HG03521 (cell line): ENCODE measurements around the gene INSIG1.

Experiments used
- ATAC-seq: cut with Tn5 transposase; IDR thresholded peaks from one replicate; pipeline ENCODE4 v1.9.1; 2021; ENCODE audit warnings: mild to moderate bottlenecking, moderate library complexity; ENCODE audit not compliant: unreplicated experiment

Gene INSIG1

GRCh38 chr7:155297517-155298287, at the start of gene INSIG1:
INSIG1 (plus strand) TSS chr7:155297878; CDS start chr7:155298286, 408 bp downstream.
- ATAC-seq: peak; percentile 57

- no peak for ATAC-seq
Observed at GRCh38 chr7:155248366-155248756, 49.3 kb upstream of the INSIG1 start.

GRCh38 chr7:155251831-155252230, 45.8 kb upstream of the INSIG1 start:
- no peak for ATAC-seq

- ATAC-seq: no peak
Observed at GRCh38 chr7:155252444-155252887, 45.2 kb upstream of the INSIG1 start.

- ATAC-seq: no peak
Observed at GRCh38 chr7:155252892-155253501, 44.7 kb upstream of the INSIG1 start.

GRCh38 chr7:155254018-155254417, 43.7 kb upstream of the INSIG1 start:
- no peak for ATAC-seq

- ATAC-seq: no peak
Observed at GRCh38 chr7:155255071-155255470, 42.6 kb upstream of the INSIG1 start.

- no peak for ATAC-seq
Observed at GRCh38 chr7:155255621-155256020, 42.1 kb upstream of the INSIG1 start.

- no peak for ATAC-seq
Observed at GRCh38 chr7:155256081-155256760, 41.5 kb upstream of the INSIG1 start.

GRCh38 chr7:155256761-155257481, 40.8 kb upstream of the INSIG1 start:
- no peak for ATAC-seq

- no peak for ATAC-seq
Observed at GRCh38 chr7:155257482-155258225, 40.0 kb upstream of the INSIG1 start.

- ATAC-seq: no peak
Observed at GRCh38 chr7:155258226-155258560, 39.5 kb upstream of the INSIG1 start.

GRCh38 chr7:155259866-155260497, 37.7 kb upstream of the INSIG1 start:
- ATAC-seq: no peak

GRCh38 chr7:155260498-155260872, 37.2 kb upstream of the INSIG1 start:
- no peak for ATAC-seq

- no peak for ATAC-seq
Observed at GRCh38 chr7:155261031-155261985, 36.4 kb upstream of the INSIG1 start.

GRCh38 chr7:155262031-155262430, 35.6 kb upstream of the INSIG1 start:
- no peak for ATAC-seq

GRCh38 chr7:155263051-155263450, 34.6 kb upstream of the INSIG1 start:
- ATAC-seq: no peak

GRCh38 chr7:155263581-155264143, 34.0 kb upstream of the INSIG1 start:
- ATAC-seq: no peak

GRCh38 chr7:155265144-155265543, 32.5 kb upstream of the INSIG1 start:
- no peak for ATAC-seq
